Activated CD4-positive, alpha-beta T cell treated with anti-CD3 and anti-CD28 coated beads, Interleukin-2, amount 50 U/mL, for 24 hours (primary cell): ENCODE measurements around the gene ABCC12.
"Not testable (repeated sequence)": the region's sequence is repeated elsewhere in the genome, so short reads cannot be mapped to it uniquely, and the experiment has no call there.

Experiments used
- DNase-seq, 2 donors: peaks; one replicate each; pipeline ENCODE4 v3.0.0-alpha.2; 2020; ENCODE audit warnings: low read depth in 1 of 2, low spot score in 1 of 2

ABCC12 gene

GRCh38 chr16:48155926-48156789, at the start of gene ABCC12:
TSS of gene ABCC12 (minus strand) at chr16:48155993. CDS start at chr16:48146424, 9,569 bp downstream.
- no peak for DNase-seq

- no peak for DNase-seq
Observed at GRCh38 chr16:48204825-48205151, 49.0 kb upstream of the ABCC12 start.

GRCh38 chr16:48203974-48204824, 48.4 kb upstream of the ABCC12 start:
- no peak for DNase-seq

GRCh38 chr16:48201515-48202201, 45.9 kb upstream of the ABCC12 start:
- DNase-seq, result no peak

- DNase-seq, result no peak
Observed at GRCh38 chr16:48197294-48197693, 41.5 kb upstream of the ABCC12 start.

- no peak for DNase-seq
Observed at GRCh38 chr16:48194828-48195556, 39.2 kb upstream of the ABCC12 start.

- DNase-seq, result no peak
Observed at GRCh38 chr16:48193846-48194245, 38.1 kb upstream of the ABCC12 start.

- DNase-seq, result no peak
Observed at GRCh38 chr16:48188449-48189102, 32.8 kb upstream of the ABCC12 start.

- DNase-seq, result no peak
Observed at GRCh38 chr16:48187779-48188178, 32.0 kb upstream of the ABCC12 start.

- DNase-seq, result no peak
Observed at GRCh38 chr16:48184681-48185080, 28.9 kb upstream of the ABCC12 start.

- DNase-seq, result no peak
Observed at GRCh38 chr16:48182979-48183537, 27.3 kb upstream of the ABCC12 start.

- DNase-seq, result not testable (repeated sequence)
Observed at GRCh38 chr16:48181746-48182520, 26.1 kb upstream of the ABCC12 start.

GRCh38 chr16:48180868-48181480, 25.2 kb upstream of the ABCC12 start:
- no peak for DNase-seq

GRCh38 chr16:48176635-48177408, 21.0 kb upstream of the ABCC12 start:
- DNase-seq, result no peak

- DNase-seq, result no peak
Observed at GRCh38 chr16:48173889-48174288, 18.1 kb upstream of the ABCC12 start.

GRCh38 chr16:48172682-48173081, 16.9 kb upstream of the ABCC12 start:
- DNase-seq, result no peak

- no peak for DNase-seq
Observed at GRCh38 chr16:48169896-48170295, 14.1 kb upstream of the ABCC12 start.

- no peak for DNase-seq
Observed at GRCh38 chr16:48168075-48168474, 12.3 kb upstream of the ABCC12 start.
